GM12878 (cell line): Measurements from ENCODE around the gene ETAA1. TPM values are rescaled to one million over a fixed set of nuclear protein-coding genes. Genes with fewer than 3 reads are reported as not detected.

Experiments used
- ATAC-seq: fragments of 200-7000 bp; cut with Tn5 transposase; 3 replicates; pipeline ENCODE4 v1.9.1; 2020; ENCODE audit warnings: mild to moderate bottlenecking, moderate library complexity
- BruUV-seq: library from RNA; stranded (reverse); fragments of 400-500 nt; replicated peaks from 2 replicates; lab custom pipeline; 2021; lab: Mats Ljungman, UMichigan
- CTCF ChIA-PET: fragments of 300-600 bp; sonication (Branson Sonifier 250); formaldehyde crosslinking; extraction: SDS; loops from one replicate; lab custom pipeline; 2021; ENCODE audit warnings: inconsistent platforms; lab: Yijun Ruan, JAX
- POLR2A ChIA-PET: fragments of 350-600 bp; formaldehyde crosslinking; extraction: SDS; loops from one replicate; lab custom pipeline; 2021; ENCODE audit warnings: inconsistent platforms; lab: Charles Lee
- RAD21 ChIA-PET: fragments of 300-600 bp; sonication (Branson Sonifier 250); formaldehyde crosslinking; loops from one replicate; lab custom pipeline; 2023; ENCODE audit warnings: antibody characterized with exemption; ENCODE audit not compliant: unreplicated experiment; lab: Charles Lee
- SMC1A ChIA-PET: fragments of 300-600 bp; sonication (Branson Sonifier 250); formaldehyde crosslinking; loops from one replicate; lab custom pipeline; 2023; ENCODE audit not compliant: unreplicated experiment, uncharacterized antibody; lab: Charles Lee
- DNase-seq: peaks from one replicate; pipeline ENCODE4 v3.0.0-alpha.2; 2011; ENCODE audit warnings: low read depth, low spot score
- FAIRE-seq: peaks from 3 replicates; lab custom pipeline; 2011; peaks lifted over from hg19 to GRCh38; lab: Jason Lieb, UNC
- H2AFZ ChIP-seq: 2 replicates; pipeline ENCODE4 v1.6.0; 2011; ENCODE audit warnings: low read depth, low read length, control low read depth; ENCODE audit not compliant: control insufficient read depth
- H3K27ac ChIP-seq: 2 replicates; pipeline ENCODE4 v1.5.1; 2011; ENCODE audit warnings: control low read depth; ENCODE audit not compliant: control insufficient read depth, insufficient read depth
- H3K27me3 ChIP-seq, 2 experiments: replicated peaks in 1 of 2; 2 replicates each; pipeline versions ENCODE4 v1.6.0 to v1.6.1; 2011; ENCODE audit warnings: low read length in 1 of 2; ENCODE audit not compliant: control insufficient read depth in 2 of 2, insufficient read depth in 2 of 2
- H3K36me3 ChIP-seq, 2 experiments: 2 replicates each; pipeline ENCODE4 v1.5.1; 2011; ENCODE audit warnings: low read length in 1 of 2; ENCODE audit not compliant: control insufficient read depth in 2 of 2, insufficient read depth in 2 of 2
- H3K4me1 ChIP-seq: 2 replicates; pipeline ENCODE4 v1.6.1; 2011; ENCODE audit warnings: mild to moderate bottlenecking, low read length, moderate library complexity, mixed read lengths; ENCODE audit not compliant: control insufficient read depth, insufficient read depth
- H3K4me2 ChIP-seq: 2 replicates; pipeline ENCODE4 v1.6.0; 2011; ENCODE audit warnings: control low read depth; ENCODE audit not compliant: control insufficient read depth, insufficient read depth
- H3K4me3 ChIP-seq: fragments of 200-600 bp; sonication (generic); 2 replicates; pipeline ENCODE4 v1.5.1; 2016
- H3K79me2 ChIP-seq: 2 replicates; pipeline ENCODE4 v1.6.0; 2011; ENCODE audit warnings: low read length; ENCODE audit not compliant: control insufficient read depth, insufficient read depth
- H3K9ac ChIP-seq: 2 replicates; pipeline ENCODE4 v1.8.0; 2011; ENCODE audit warnings: low read length, control low read depth, mixed read lengths; ENCODE audit not compliant: control insufficient read depth, insufficient read depth
- H3K9me3 ChIP-seq: replicated peaks from 3 replicates; pipeline ENCODE4 v1.5.1; 2011; ENCODE audit warnings: mild to moderate bottlenecking, low read length; ENCODE audit not compliant: control insufficient read depth, insufficient read depth
- H4K20me1 ChIP-seq: 2 replicates; pipeline ENCODE4 v1.6.0; 2011; ENCODE audit not compliant: control insufficient read depth, insufficient read depth
- EED ChIP-seq: sonication (generic); IDR thresholded peaks from 2 replicates; pipeline ENCODE4 v1.6.1; 2016; ENCODE audit warnings: antibody characterized with exemption, low read depth
- GATAD2B ChIP-seq: fragments of 450-650 bp; conservative IDR thresholded peaks from 2 replicates; pipeline ENCODE4 v1.6.1; 2017; ENCODE audit warnings: low read depth, mild to moderate bottlenecking, moderate library complexity
- HDGF ChIP-seq: fragments of 450-650 bp; IDR thresholded peaks from 2 replicates; pipeline ENCODE4 v1.6.1; 2016; ENCODE audit warnings: antibody characterized with exemption
- MEF2A ChIP-seq: IDR thresholded peaks from 2 replicates; pipeline ENCODE4 v1.6.1; 2011; ENCODE audit warnings: low read depth, mild to moderate bottlenecking, low read length, moderate library complexity; ENCODE audit not compliant: insufficient read depth
- NR2C2 ChIP-seq: IDR thresholded peaks from 2 replicates; pipeline ENCODE4 v1.6.1; 2011; ENCODE audit warnings: borderline replicate concordance, low read depth; ENCODE audit not compliant: control insufficient read depth, insufficient read length
- NRF1 ChIP-seq: conservative IDR thresholded peaks from 2 replicates; pipeline ENCODE4 v1.6.1; 2011; ENCODE audit warnings: mild to moderate bottlenecking, low read depth, low read length, improper control_type of control experiment
- PAX5 ChIP-seq: IDR thresholded peaks from 2 replicates; pipeline ENCODE4 v1.6.1; 2011; ENCODE audit warnings: low read depth, low read length, borderline replicate concordance
- TBL1XR1 ChIP-seq: IDR thresholded peaks from 2 replicates; pipeline ENCODE4 v1.6.1; 2012; ENCODE audit warnings: low read depth, low read length, improper control_type of control experiment
- WGBS: methylation state at CpG from one replicate; pipeline ENCODE4 v1.1.6; 2016; ENCODE audit warnings: low lambda C conversion rate; ENCODE audit not compliant: insufficient replicate concordance, insufficient coverage; ENCODE audit errors: missing lambda C conversion rate; 5-methylcytosine and 5-hydroxymethylcytosine counted together
- in situ Hi-C: fragments of 300-500 bp; cut with MboI; formaldehyde crosslinking; loops from 9 replicates; pipeline ENCODE4 v1.14.3; 2018; ENCODE audit warnings: mixed read lengths
- intact Hi-C: fragments of 100-400 bp; cut with micrococcal nuclease; formaldehyde crosslinking; loops from one replicate; pipeline ENCODE4 v1.14.2; 2022; ENCODE audit not compliant: unreplicated experiment
- polyA plus RNA-seq, 11 experiments: library from polyadenylated mRNA; depleted of rRNA in 4 of 11; unstranded in 6 of 11; stranded (reverse) in 5 of 11; fragments of >200 nt; fragmentation: Nextera tagmentation in 4 of 11; fragmentation: Illumina TruSeq in 1 of 11; extraction: Ambion mirVana in 4 of 11; extraction: Trizol in 1 of 11; gene quantifications; 1 replicate in 1 of 11; 2 replicates in 10 of 11; pipeline versions ENCODE4 v1.2.1 to v1.2.3, GENCODE V29; 2011 to 2016; ENCODE audit warnings: inconsistent platforms in 2 of 11, missing spikeins in 2 of 11, low read depth in 1 of 11
- total RNA-seq, 4 experiments: library from RNA; depleted of rRNA in 3 of 4; stranded (reverse); fragments of >200 nt in 3 of 4; fragmentation: Illumina TruSeq in 1 of 4; extraction: Trizol in 1 of 4; gene quantifications; 2 replicates each; pipeline versions ENCODE4 v1.2.1 to v1.2.3, GENCODE V29; 2013 to 2021
- TF ChIP-seq, protein P1 (sequence below): fragments of 450-650 bp; IDR thresholded peaks from 2 replicates; pipeline ENCODE4 v1.6.1; 2016; ENCODE audit warnings: mild to moderate bottlenecking
- TF ChIP-seq, protein P2 (sequence below): IDR thresholded peaks from 2 replicates; pipeline ENCODE4 v1.6.1; 2011; ENCODE audit warnings: mild to moderate bottlenecking, low read depth, low read length, moderate library complexity; ENCODE audit not compliant: insufficient replicate concordance

The ETAA1 gene
- total and polyA plus RNA-seq, 10 of the 15 experiments (the other 5 are each of a cell fraction or from before 2014, with no cell fraction given), result 4.2 to 24.2 (median 13.4) TPM

GRCh38 chr2:67448648-67449047 is 51.5 kb downstream of the ETAA1 start:
- Histone ChIP-seq H3K27me3 (no peaks in the 10 kb centered on the region), H4K20me1 (no peaks in the 10 kb centered on the region), H3K4me3 (no peak overlapping the region), H3K9ac (no peak overlapping the region), H3K4me1 (no peaks in the 10 kb centered on the region), H3K27ac (no peak overlapping the region), H2AFZ (no peak overlapping the region), H3K36me3 (no peaks in the 10 kb centered on the region), H3K79me2 (no peaks in the 10 kb centered on the region), H3K9me3 (no peaks in the 10 kb centered on the region), H3K4me2 (no peak overlapping the region)
- DNase-seq (no peak), FAIRE-seq (no peak), ATAC-seq (no peak)
- 5% methylated on average over 1 of the region's 1 CpG for WGBS
- CTCF ChIA-PET, result interaction anchor here (1.2 kb wide), 1 partner anchor 202 kb away, joined by 3 read pairs; no protein-coding TSS in a partner anchor
- SMC1A ChIA-PET, result interaction anchor here (1.0 kb wide), 1 partner anchor 65 kb away, joined by 3 read pairs; no protein-coding TSS in a partner anchor
- TF ChIP-seq GATAD2B (no peak), NR2C2 (no peak), NRF1 (no peak), MEF2A (no peak), HDGF (no peak), PAX5 (no peak), EED (no peak), TBL1XR1 (no peak)
- TF ChIP-seq, protein P1, sequence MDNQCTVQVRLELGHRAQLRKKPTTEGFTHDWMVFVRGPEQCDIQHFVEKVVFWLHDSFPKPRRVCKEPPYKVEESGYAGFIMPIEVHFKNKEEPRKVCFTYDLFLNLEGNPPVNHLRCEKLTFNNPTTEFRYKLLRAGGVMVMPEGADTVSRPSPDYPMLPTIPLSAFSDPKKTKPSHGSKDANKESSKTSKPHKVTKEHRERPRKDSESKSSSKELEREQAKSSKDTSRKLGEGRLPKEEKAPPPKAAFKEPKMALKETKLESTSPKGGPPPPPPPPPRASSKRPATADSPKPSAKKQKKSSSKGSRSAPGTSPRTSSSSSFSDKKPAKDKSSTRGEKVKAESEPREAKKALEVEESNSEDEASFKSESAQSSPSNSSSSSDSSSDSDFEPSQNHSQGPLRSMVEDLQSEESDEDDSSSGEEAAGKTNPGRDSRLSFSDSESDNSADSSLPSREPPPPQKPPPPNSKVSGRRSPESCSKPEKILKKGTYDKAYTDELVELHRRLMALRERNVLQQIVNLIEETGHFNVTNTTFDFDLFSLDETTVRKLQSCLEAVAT, result no peak
- TF ChIP-seq, protein P2, sequence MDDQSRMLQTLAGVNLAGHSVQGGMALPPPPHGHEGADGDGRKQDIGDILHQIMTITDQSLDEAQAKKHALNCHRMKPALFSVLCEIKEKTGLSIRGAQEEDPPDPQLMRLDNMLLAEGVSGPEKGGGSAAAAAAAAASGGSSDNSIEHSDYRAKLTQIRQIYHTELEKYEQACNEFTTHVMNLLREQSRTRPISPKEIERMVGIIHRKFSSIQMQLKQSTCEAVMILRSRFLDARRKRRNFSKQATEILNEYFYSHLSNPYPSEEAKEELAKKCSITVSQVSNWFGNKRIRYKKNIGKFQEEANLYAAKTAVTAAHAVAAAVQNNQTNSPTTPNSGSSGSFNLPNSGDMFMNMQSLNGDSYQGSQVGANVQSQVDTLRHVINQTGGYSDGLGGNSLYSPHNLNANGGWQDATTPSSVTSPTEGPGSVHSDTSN, result no peak
- POLR2A ChIA-PET, result no interaction called here
- no TSS peak for BruUV-seq
- intact Hi-C loops (no loop called here), in situ Hi-C loops (no loop called here)
- RAD21 ChIA-PET, result no interaction called here
